Stimulated activated CD4-positive, alpha-beta T cell treated with anti-CD3 and anti-CD28 coated beads, Interleukin-2, amount 100 ng/mL, for 48 hours (primary cell): ENCODE results near the gene SND1.
"Not testable (repeated sequence)": the region's sequence is repeated elsewhere in the genome, so short reads cannot be mapped to it uniquely, and the experiment has no call there.

ENCODE experiments used
- DNase-seq, 2 donors: peaks; one replicate each; pipeline ENCODE4 v3.0.0-alpha.2; 2020

The SND1 gene

DNA sequence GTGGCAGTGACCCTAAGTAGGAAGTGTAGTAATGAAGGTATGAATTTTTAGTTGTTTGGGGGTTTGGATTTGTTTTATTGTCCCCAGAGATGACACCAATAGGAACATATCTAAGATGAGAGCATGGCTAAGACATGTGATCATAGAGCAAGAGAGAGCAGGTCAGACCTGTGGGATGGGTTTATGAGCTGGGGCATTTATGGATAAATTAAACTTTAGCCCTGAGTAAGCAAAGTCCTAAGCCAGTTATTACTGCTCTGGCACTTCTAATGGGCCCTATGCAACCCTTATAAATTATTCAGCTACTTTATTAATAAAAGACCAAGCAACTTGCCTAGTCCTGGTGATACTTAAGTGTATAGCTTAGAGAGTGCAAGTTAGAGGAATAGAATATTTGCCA is 294.1 kb downstream of the SND1 start:
- no peak for DNase-seq

DNA sequence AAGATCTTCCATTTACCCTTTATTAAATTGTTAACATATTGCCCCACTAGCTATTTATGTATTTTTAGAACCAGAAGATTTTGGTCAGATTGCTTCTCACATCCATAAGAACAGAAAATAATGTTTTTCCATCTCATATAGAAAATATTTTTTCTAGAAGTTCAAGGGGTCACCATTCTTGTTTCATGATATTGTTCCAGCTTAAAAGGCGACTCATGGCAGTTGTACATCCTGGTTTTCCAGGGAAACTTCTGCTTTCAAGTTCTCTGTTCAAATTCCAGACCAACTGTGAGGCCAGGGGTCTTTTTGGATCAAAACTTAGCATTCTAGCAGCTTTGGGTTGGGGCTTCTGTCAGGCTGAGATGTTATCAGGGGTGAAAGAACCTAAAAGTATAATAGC is 294.9 kb downstream of the SND1 start:
- no peak for DNase-seq

DNA sequence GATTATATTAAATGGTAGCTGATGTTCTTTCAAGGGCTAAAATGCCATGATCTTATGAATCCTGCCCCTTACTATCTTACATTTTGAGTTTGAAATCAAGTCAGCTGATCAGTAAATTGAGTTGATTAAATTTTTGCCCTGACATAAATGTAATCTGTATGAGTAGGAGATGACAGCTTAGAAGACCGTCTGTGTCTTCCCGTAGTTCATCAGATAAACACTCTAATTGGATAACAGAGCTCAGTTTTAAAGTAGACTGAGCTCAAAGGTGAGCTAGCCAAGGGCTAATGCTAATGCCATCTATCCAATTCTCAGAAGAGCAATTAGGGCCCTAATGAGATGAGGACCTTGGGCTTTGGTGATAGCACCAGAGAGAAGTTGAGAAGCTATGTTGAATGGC is 296.3 kb downstream of the SND1 start:
- no peak for DNase-seq

DNA sequence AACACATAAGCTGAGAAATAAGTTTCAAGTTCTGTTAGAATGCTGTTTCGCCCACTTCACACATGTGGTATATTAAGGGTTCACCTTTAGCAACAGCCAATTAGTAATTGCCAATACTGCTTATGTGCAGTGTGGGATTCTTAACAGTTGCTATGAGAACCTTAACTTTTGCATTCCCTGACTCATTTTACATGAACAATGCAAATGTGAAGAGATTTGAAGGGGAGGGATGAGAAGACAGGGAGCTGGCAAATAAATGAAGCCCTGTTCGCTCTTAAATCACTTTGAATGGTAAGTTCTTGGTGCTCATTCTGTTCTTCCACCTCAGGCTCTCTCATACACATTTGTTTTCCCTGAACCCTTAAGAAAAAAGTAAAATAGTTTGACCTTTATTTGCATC is 296.9 kb downstream of the SND1 start:
- no peak for DNase-seq

DNA sequence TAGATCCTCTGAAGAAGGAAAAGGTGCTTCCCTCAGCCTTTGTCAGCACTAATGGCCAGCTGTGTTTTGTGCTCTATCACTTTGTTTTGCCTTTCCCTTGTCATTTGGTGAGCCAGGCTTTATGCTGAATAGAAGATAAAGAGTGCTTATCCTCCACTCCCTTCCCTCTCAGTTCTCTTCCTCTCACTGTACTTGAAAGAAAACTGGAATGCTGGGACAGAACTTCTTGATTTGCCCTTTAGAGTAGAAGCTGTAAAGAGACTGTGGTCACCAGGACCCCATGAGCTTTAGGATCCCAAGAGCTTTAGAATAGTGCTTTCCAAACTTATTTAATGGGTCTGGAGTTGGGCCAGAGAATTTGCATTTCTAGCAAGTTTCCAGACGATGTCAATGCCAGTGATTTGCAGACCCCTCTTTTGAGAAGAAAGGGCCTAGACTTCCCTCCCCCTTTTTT is 297.8 kb downstream of the SND1 start:
- no peak for DNase-seq

DNA sequence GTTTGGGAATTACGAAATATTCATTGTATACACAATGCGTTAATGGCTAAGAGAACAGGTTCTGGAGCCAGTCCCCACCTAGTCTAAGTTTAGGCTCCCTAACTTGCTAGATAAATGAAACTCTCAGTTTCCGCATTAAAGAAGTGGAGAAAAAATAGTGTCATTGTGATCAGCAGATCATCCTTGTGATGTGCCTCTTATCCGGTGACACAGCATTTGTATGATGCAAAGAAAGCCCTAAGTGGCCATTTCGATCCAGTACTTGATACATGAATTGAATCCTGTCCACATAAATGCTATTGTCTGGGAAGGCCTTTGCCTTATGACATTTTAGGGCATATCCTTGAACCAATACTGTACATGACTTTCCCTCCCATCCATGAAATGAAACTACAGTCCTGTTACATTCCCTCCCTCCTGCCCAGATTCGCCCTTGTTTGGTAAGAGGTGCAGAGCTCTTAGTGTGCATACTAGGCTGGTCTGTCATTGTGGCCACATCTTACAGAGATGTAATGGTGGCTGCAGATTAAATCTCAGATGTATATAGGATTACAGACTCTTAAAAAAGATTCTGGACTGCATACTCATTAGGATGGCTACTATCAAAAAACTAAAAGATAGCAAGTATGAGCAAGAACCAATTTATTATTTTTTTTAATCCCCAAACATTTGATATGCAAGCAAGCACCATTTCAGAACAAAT is 298.4 kb downstream of the SND1 start:
- no peak for DNase-seq

DNA sequence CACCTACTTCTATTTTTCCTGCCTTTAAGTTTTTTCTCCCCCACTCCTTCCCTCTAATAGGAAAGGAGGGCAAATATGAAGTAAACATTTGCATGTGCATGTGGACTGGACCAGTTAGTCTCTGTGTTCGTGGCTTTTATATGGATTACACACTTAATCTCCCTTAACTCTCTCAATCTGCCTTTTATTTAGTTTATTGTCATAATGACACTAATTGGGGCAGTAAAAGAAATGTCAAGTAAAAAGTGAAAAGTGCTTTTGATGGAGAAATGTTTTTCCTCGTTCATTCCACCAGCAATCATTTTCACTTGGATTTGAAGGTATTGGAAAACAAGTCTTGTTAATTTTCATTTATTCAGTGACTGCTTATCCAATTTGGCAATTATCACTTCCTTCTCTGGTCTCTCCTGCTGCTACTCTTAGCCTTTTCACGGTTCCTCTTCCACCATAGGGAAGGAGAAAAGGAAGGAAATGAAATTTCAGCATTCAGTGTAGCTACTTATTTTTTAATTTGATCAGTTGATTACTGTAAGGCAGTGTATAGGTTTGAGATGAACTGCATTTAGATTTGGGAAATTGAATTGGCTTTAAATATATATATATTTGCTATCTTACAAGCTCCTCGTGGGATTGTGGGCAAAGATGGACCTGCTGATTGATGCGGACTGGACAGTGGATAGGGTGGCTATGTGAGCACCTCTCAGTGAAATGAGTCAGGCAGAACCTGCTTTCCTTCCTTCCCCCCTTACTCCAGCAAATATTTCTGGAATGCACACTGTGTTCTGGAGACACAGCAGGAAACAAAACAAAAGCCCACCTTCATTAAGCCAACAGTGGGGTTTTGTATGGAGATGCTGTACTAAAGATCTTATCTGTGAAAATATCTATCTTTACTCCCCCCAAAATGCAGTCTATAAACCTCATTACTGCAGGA is 301.7 kb downstream of the SND1 start:
- no peak for DNase-seq

DNA sequence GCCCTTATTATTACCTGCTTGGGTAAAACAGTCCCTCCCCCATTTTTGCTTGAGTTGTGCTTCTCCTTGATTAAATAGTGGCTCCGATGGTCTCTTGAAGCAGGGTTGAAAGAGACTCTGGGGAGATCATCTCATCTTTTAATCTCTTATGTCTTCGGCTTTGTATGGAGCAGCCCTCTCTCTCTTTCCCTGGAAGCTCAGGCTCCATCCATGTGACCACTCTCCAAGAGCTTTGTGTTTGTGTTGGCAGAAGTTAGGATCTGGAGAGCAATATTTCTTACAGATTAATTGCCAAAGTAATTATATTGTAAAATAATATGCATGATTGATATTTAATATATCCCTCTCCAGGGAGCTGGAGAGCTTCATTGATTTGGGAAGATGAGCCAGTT is 302.4 kb downstream of the SND1 start:
- no peak for DNase-seq

DNA sequence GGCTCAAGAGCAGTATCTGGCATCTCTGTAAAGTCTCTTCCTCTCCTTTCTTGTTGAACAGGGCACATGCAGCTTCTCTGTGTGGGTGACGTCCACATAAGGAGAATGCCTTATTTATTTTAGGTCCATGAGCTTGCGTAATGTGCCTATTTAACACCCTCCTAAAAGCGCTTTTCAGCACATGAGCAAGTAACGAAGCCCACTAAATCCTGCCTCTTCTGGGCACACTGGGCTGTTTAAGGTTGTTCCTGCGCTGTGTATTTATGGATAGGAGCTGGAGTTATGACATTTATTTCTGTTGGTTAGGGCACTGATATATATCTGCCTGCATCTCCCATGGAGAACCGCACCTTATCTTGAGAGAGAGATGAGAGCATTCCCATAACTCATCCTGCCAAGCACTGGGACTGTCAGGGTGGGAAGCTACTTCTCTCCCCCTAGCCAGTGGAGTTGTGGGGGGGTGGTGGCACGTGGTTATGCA is 303.1 kb downstream of the SND1 start:
- DNase-seq: no peak

DNA sequence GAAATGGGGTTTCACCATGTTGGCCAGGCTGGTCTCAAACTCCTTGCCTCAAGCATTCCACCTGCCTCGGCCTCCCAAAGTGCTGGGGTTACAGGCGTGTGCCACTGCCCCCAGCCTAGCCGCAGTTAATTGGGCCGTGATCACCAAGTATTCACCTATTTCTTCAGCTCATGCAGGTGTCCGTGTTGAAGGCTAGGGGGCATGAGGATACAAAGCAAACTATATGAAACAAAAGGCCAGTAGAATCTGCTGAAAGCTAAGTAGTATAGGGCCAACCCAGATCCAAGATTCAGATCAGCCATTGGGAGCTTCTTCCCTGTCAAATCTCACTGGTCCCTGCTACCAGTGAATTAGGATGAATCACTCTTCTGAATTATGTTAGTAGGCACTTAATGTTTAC is 305.9 kb downstream of the SND1 start:
- no peak for DNase-seq

DNA sequence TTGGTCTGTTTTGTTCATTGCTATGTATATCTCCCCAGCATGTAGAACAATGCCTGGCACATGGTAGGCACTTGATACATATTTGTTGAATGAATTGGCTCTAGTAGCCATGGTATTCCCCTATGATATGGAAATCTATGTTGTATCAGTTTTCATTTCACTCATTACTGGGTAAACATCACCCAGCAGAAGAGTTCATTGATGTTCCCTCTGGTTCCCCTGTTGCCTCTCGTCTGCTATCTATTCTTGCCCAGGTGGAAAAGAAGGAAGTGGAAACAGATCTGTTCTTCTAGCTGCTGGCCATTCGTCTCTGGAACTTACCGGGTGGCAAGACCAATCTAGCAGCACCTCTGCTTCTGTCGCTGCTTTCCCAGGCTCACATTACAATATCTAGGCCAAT is 307.8 kb downstream of the SND1 start:
- no peak for DNase-seq

DNA sequence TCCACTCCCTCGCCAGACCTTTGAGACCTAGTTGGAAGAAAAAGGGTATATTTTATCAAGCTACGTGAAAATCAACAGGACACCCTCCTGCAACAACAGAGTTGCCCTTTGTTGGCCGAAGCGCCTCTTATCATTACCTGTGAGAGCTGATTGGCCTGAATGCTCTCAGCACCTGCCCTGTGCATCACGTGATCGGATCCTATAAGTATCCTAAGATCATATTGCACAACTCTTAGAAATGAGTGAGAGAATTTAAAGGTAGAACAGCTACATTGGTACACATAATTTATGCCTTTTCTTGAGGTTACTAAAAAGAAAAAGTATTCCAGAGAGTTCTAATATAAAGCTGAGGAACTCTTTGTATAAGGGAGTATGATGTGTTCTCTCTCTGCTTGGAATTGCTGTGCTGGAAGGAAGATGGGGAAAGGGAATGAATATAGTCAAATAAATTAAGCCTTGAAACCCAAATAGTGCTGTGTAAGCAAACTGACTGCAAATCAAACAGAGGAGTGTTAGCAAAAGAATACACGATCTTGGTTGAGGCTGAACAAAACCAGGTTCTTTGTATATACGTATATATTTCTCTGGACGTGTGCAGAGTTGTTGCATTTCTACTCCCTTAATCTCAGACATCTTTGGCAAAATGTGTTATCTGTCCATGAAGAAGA is 309.9 kb downstream of the SND1 start:
- DNase-seq: no peak

DNA sequence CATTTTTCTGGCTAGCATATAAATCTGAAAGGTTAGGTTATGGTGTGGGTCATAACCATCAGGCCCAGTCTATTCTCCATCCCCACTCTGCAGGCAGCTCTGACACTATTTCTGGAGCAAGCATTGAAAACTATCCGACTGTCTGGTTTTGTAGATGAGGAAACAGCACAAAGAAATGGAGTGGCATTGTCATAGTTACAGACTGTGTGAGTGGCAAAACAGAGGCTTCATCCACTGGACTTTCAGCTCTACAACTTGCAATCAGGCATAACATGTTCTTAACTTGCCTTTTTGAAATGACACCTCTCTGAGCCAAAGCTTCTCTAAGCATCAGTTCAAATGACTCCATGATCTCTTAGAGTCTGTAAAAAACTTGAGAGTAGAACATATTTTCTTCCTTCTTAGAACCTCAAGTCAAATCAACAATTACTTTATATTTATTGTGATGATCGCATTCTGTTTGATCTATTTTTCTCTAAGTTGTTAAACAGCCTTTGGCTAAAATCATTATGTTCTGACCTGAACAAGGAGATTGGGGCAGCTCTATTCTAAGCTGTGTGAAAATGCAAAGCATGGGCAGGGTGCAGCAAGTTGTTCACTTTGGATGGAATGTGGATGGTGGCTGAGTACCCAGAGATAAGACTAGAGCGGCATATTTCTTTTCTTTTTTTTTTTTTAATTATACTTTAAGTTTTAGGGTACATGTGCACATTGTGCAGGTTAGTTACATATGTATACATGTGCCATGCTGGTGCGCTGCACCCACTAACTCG is 310.8 kb downstream of the SND1 start:
- no peak for DNase-seq

DNA sequence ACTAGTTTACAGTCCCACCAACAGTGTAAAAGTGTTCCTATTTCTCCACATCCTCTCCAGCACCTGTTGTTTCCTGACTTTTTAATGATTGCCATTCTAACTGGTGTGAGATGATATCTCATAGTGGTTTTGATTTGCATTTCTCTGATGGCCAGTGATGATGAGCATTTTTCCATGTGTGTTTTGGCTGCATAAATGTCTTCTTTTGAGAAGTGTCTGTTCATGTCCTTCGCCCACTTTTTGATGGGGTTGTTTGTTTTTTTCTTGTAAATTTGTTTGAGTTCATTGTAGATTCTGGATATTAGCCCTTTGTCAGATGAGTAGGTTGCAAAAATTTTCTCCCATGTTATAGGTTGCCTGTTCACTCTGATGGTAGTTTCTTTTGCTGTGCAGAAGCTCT is 311.9 kb downstream of the SND1 start:
- DNase-seq: not testable (repeated sequence)

DNA sequence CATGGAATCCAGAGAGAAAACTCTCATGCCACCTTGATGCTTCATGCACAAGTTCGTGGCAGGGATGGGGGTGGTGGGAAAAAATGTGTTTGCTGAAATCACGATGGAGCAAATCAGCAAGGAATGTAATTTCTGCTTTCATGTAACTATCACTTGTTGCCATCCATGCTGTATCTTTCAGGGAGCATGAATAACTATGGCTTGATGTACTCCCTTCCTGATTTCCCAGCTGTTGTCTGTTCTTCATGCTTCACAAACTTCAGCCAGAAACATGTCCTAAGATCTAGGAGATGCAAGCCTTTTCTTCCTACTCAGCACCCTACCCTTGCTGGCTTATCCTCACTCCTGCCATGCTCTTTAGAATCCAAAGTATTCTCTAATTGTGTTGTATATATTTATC is 315.3 kb downstream of the SND1 start:
- DNase-seq: no peak

DNA sequence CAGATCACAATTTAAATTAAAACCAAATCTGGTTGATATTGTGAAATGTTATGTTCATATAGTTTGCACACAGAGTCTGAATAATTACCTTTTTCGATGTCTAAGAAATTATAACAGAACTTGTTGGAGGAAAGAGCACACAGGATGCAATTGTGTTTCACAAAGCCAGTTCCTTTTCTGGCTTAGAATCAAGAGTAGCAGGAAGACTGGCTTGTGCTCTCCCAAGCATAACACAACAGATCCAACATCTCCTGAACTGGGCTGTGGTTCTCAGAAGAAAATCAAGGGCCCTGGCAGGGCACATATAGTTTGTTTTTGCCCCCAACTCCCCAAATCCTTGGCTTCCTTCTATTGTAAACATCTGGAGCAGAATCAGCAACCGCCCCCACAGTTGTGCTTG is 316.6 kb downstream of the SND1 start:
- no peak for DNase-seq

DNA sequence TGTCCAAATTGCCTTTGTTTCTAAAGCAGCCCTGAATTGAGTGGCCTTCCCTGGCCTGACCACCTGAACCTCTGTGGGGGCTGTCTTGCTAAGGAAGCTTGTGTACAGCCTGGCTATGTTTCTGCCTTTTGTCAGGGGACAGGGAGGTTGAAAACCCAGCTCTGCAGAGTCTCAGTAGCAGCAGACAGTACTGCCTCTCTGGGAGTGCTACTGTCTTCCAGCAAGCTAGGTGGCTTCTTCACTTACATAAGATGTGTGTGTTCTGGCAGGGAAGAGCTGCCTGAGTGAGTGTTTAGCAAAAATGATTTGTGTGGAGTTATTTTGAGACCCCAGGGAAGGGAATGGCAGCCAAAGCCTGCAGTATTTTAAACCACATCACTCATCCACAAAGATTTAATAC is 321.8 kb downstream of the SND1 start:
- no peak for DNase-seq

DNA sequence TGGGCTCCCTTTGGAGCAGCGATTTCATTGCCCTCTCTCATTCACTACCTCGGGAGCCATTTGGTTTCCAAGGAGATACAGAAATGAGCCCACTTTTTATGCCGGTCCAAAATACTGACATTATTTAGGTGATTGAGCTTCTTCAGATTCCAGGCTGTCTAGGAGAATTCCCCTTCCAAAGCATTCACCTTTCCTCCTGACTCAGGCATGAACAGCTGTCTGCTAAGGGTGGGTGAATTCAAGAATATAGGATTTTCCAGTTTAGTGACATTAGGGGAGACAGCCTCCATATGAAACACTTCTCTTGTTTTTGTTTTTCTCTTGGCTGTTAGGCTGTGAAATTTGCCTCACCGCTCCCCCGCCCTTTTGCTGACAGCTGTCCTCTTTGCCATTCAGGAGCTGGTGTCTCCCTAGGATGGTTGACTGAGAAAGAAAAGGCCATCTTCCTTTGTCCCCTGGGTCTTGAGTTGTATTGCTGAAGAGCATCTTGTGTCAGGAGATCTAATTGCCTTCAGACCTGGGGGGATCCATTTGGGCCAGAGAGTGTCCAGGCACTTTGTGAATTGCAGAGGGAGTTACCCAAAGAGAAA is 322.5 kb downstream of the SND1 start:
- no peak for DNase-seq

DNA sequence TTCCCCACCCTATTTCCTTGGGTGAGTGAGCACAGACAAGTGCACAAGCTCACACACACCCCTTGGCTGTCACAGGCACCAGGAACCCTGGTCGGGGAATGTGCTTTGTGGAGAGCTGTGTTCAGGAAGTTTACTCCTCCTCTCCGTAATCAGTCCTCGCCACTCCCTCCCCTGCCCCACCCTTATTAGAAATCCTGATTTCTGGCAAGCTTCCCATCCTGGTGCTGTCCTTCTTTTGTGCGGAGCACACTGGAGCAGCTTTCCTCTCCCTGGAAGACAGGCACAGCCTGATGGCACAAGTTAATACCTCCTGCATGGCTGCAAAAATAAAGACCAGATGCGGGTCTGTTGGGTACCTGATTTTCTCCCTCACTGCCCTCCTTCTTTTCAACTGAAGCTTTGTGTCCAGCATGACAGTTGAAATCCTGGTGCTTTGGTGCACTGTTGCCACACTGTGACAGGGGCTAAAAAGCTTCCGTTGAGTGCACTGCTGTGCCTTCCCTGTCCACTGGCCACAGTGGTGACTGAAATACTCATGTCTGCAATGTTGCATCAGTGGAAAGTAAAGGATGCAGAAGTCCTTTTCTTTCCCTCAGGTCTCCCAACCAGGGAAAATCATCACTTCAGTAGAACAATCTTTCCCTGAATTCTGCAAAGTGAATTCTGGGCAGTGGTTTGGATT is 324.2 kb downstream of the SND1 start:
- DNase-seq: no peak

DNA sequence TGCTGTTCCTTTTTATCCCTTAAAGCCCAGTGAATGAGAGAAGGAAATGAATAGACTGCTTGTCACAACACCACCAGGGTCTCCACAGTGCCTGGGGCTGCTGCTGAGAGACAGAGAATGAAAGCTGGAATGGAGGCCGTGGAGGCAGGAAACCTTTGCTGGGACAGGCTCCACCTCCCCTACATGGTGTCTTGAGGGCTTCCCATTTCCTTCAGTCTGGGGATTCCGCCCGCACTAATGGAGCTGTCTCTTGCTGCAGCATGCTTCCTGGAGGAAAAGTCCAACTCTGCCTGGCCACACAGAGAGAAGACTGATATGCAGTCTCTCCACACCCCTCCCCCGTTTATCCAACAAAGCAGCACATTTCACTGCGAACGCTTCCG is 324.7 kb downstream of the SND1 start:
- DNase-seq: no peak

DNA sequence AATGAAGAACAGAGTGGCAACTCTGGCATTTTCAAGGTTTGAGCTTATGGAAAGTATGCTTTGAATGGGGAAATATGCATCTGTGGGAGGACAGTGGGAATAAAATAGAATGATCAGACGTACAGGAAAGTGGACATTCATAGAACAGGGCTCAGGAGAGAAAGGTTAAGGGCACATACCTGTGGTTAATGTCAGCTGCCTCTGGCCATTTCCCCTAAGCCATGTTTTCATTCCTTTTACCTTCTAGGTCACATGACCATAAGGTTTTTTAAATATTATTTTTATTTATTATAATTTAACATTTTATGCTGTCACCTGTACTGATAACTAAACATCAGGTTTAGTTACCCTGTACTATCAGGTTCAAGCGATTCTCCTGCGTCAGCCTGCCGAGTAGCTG is 326.4 kb downstream of the SND1 start:
- DNase-seq: no peak
